Astrocyte of the cerebellum (primary cell): ENCODE data around the gene SCAPER.
A peak's percentile ranks its signal among the peaks of the same experiment; 100 is the strongest.

ENCODE experiments used
- DNase-seq: peaks from one replicate; pipeline ENCODE4 v3.0.0-alpha.2; 2011; ENCODE audit warnings: low read depth
- H3K4me3 ChIP-seq: 2 replicates; pipeline ENCODE4 v1.5.1; 2011; ENCODE audit warnings: mild to moderate bottlenecking, low read depth, low read length, moderate library complexity
- in situ Hi-C: cut with HindIII; loops from 2 replicates; pipeline ENCODE4 v1.10.0; 2017; ENCODE audit warnings: low sequenced_read_pairs
- TF ChIP-seq, protein P1 (sequence below): IDR thresholded peaks from 2 replicates; pipeline ENCODE4 v1.5.1; 2012; ENCODE audit warnings: low read length, low read depth, moderate library complexity, mild to moderate bottlenecking; ENCODE audit errors: missing control alignments

The SCAPER gene

DNA sequence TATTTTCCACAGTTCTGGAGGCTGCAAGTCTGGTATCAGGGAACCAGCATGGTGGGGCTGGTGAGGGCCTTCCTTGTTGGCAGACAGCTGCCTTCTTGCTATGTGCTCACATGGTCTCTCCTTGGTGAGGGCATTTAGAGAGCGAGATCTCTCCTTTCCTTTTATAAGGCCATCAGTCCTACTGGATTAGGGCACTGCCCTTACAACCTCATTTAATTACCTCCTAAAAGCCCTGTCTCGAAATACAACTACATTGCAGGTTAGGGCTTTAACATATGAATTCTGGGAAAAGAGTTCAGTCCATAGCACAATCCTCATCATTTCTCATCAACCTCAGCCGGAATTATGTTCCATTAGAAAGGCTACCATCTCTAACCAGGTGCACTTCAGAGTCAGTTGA, 546.7 kb downstream of the SCAPER start:
- no peak for DNase-seq
- TF ChIP-seq, protein P1, sequence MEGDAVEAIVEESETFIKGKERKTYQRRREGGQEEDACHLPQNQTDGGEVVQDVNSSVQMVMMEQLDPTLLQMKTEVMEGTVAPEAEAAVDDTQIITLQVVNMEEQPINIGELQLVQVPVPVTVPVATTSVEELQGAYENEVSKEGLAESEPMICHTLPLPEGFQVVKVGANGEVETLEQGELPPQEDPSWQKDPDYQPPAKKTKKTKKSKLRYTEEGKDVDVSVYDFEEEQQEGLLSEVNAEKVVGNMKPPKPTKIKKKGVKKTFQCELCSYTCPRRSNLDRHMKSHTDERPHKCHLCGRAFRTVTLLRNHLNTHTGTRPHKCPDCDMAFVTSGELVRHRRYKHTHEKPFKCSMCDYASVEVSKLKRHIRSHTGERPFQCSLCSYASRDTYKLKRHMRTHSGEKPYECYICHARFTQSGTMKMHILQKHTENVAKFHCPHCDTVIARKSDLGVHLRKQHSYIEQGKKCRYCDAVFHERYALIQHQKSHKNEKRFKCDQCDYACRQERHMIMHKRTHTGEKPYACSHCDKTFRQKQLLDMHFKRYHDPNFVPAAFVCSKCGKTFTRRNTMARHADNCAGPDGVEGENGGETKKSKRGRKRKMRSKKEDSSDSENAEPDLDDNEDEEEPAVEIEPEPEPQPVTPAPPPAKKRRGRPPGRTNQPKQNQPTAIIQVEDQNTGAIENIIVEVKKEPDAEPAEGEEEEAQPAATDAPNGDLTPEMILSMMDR: no peak
- H3K4me3 ChIP-seq: no peak overlapping the region
- in situ Hi-C loops: no loop called here

DNA sequence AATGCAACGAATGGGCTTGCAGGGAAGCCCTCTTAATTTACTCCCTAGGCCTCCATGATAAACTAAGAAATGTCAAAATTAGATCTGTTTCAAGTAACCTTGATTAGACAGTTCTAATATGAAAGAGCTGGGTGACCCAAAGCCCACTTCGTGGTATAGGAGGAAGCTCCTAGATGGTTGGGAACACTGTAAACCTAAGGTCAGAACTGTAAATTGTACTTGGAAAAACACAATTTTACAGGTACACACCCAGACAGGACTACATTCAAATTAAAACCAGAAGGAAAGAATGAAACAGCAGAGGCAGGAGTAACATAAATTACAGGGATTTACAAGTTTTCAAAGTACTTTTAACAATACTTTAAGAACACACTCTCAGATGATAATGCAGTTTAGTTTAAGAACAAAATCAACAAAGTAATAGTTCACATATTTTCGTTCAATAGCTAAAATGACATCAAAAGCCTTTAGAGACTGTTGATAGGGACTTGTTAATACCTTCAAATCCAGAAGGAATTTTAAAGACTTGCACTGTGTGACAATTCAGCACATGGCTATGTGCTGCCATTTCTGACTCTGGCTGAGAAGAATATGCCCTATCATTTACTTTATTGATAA, 550.2 kb downstream of the SCAPER start:
- in situ Hi-C loops: no loop called here
- TF ChIP-seq, protein P1: no peak
- no peak overlapping the region for H3K4me3 ChIP-seq
- no peak for DNase-seq

DNA sequence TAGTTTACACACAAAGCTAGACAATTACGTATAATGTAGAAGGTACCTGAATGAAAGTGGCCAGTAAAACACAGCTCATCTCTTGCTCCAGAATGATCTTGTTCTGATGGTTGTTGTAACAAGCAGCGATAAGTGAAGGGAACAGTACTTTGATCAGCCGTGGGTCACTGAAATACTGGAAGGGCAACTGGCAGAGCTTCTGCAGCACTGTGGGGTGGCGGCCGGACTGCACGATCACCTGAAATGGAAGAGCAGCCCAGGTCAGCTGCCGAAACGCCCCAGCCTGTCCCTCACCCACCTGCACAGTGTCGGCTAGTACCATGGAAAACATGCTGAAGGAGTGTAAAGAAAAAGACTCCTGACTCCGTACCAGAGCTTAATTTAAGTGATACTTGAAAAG, 551.2 kb downstream of the SCAPER start:
- no peak overlapping the region for H3K4me3 ChIP-seq
- DNase-seq: no peak
- in situ Hi-C loops: no loop called here
- TF ChIP-seq, protein P1: no peak

DNA sequence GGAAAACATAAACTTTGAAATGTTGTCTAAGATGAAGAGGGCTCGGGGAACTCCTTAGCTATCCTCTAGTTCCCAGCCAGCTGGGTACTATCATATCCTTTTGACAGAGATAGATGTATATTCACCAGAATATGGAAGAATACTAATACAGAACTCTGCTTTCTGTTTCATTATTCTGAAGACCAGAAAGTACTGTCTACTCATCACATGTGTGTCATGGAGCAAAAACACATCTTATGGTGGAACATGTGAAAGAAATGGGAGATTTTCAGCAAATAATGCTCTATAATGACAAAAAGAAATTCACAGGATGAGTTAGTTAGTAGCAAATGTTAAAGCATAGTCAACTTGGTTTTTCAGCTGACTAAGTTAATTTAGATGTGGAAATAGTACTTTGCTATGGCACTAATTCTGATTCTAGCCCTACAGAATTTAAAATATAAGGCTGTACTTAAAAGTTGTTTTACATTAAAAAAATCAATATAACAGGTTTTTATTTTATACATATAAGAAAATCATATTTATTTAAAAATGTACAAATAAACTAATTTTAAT, 552.0 kb downstream of the SCAPER start:
- H3K4me3 ChIP-seq: no peak overlapping the region
- in situ Hi-C loops: no loop called here
- TF ChIP-seq, protein P1: no peak
- no peak for DNase-seq

DNA sequence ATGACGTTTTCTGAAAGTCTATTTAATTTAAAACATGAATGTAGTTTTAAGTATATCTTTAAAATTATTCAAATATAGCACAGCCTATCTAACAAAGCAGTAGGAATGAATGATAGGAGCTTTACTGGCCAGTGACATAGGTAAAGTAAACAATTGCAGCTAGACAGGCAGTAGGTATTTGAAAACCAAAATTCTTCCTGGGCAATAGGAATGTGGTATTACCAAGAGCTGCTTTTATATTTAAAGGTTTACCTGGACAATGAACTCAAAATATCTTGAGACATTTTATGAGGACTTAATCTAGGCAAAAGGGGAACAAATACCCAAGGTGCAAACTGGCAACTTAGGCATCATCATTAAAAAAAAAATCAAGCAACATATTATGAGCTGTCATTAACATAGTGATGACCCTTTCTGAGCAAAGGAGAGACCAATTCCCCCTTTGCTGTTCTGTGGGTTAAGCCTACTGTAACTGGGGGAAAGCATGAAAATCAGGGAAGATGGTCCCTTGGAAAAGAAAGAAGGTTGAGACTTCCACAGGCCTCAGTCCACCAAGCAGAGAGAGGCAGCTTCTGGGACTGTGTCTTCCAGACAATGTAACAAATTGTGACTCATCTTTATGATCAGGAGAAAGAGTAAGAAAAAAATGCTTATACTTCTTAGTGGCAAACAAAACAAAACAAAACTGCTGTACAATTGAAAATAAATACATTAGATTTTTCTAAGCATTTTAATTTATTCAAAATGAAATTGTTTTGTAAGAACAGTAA, 555.7 kb downstream of the SCAPER start:
- H3K4me3 ChIP-seq: no peak overlapping the region
- no peak for DNase-seq
- TF ChIP-seq, protein P1: no peak
- in situ Hi-C loops: no loop called here

DNA sequence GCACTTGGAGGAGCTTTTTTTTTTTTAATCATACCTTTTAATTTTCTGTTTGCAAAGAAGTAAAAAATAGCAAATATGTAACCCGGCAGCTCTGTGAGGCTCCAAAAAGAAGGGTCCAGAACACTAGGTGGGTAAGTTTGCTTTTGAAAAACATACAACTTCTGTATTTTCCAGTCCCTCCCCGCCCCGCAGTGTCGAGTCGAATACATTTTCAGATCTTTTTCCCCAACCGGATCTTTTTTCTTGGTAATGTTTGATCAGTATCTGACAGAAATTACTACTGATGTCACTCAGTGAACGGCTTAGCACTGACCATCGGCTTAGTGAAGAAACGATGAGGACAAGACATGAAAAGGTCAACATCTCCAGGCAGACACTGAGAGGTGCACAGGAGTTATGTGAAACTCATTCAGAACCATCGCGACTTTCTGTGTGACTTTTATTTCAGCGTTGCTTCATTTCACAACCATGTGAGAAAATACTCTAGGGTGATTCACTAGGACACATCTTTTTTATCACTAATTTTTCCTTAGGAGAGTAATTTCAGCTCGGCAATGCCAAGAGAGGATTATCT, 557.6 kb downstream of the SCAPER start:
- peak overlapping the region; percentile 25 for H3K4me3 ChIP-seq
- no peak for DNase-seq
- in situ Hi-C loops: no loop called here
- TF ChIP-seq, protein P1: no peak
